Measurements from ENCODE around the gene HNRNPUL1.

GRCh38 chr19:41218615-41219507 lies 45.3 kb upstream of the HNRNPUL1 start, which contains the start of gene AXL:
- peak; percentile 50; the same call in 1 of the 2 replicates for TF ChIP-seq POLR2AphosphoS5 (IDR thresholded peaks at IDR 0.05; ENCODE audit: low read depth, low read length)
- TF ChIP-seq, protein P1, sequence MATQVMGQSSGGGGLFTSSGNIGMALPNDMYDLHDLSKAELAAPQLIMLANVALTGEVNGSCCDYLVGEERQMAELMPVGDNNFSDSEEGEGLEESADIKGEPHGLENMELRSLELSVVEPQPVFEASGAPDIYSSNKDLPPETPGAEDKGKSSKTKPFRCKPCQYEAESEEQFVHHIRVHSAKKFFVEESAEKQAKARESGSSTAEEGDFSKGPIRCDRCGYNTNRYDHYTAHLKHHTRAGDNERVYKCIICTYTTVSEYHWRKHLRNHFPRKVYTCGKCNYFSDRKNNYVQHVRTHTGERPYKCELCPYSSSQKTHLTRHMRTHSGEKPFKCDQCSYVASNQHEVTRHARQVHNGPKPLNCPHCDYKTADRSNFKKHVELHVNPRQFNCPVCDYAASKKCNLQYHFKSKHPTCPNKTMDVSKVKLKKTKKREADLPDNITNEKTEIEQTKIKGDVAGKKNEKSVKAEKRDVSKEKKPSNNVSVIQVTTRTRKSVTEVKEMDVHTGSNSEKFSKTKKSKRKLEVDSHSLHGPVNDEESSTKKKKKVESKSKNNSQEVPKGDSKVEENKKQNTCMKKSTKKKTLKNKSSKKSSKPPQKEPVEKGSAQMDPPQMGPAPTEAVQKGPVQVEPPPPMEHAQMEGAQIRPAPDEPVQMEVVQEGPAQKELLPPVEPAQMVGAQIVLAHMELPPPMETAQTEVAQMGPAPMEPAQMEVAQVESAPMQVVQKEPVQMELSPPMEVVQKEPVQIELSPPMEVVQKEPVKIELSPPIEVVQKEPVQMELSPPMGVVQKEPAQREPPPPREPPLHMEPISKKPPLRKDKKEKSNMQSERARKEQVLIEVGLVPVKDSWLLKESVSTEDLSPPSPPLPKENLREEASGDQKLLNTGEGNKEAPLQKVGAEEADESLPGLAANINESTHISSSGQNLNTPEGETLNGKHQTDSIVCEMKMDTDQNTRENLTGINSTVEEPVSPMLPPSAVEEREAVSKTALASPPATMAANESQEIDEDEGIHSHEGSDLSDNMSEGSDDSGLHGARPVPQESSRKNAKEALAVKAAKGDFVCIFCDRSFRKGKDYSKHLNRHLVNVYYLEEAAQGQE (IDR thresholded peaks at IDR 0.05; ENCODE audit: insufficient read depth in 1 of 2, low read depth in 2 of 2, low read length in 2 of 2) = no peak
